HG03432 (cell line): ENCODE data around the gene ABCA2.
A peak's percentile ranks its signal among the peaks of the same experiment; 100 is the strongest.
"Not testable (repeated sequence)": the region's sequence is repeated elsewhere in the genome, so short reads cannot be mapped to it uniquely, and the experiment has no call there.

Source experiments
- ATAC-seq: cut with Tn5 transposase; IDR thresholded peaks from one replicate; pipeline ENCODE4 v1.9.1; 2021; ENCODE audit warnings: mild to moderate bottlenecking, moderate library complexity; ENCODE audit not compliant: unreplicated experiment

The ABCA2 gene

DNA sequence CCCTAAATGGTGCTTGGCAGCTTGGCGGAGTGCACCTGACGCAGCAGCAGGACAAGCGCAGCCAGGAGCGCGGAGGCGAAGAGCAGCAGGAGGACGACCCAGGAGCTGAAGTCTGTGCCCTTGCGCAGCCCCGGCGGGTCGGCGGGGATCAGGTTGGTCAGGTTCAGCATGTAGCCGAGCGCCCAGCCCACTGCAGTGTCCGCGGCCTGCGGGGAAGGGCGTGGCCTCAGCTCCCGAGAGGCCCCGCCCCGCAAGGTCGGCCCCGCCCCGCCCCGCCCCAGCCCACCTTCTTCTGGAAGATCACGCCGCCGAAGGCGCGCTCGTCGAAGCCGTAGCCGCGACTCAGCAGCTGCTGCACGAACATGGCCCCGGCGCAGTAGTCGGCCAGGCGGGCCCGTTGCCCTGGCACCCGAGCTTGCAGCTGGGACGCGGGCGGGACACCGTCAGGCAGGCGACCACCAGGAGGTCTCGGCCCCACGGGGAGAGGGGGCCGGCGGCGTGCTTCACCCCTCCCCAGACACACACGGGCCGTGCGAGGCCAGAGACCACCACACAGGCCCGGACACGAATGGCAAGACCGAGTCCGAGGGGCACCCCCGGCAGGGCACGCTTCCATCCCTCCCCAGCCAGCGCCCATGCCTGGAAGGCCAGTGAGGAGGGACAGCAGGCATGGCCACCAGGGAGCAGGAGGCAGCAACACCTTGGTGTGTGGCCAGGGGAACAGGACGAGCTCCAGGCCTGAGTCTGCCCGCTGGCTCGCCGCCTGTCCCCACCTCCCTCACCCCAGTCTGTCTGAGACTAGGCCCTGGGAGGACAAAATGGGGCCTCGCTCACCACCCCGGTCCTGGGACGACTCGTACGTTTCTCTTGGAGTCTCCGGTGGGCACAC is 20.9 kb upstream of the ABCA2 start:
- no peak for ATAC-seq

GRCh38 chr9:137046088-137046787 is 18.2 kb upstream of the ABCA2 start, which contains the start of gene NPDC1:
Gene NPDC1 (minus strand): TSS chr9:137046177. CDS start chr9:137045989, 188 bp downstream.
- ATAC-seq = no peak

- no peak for ATAC-seq
Observed at GRCh38 chr9:137045294-137046087, 17.5 kb upstream of the ABCA2 start.

DNA sequence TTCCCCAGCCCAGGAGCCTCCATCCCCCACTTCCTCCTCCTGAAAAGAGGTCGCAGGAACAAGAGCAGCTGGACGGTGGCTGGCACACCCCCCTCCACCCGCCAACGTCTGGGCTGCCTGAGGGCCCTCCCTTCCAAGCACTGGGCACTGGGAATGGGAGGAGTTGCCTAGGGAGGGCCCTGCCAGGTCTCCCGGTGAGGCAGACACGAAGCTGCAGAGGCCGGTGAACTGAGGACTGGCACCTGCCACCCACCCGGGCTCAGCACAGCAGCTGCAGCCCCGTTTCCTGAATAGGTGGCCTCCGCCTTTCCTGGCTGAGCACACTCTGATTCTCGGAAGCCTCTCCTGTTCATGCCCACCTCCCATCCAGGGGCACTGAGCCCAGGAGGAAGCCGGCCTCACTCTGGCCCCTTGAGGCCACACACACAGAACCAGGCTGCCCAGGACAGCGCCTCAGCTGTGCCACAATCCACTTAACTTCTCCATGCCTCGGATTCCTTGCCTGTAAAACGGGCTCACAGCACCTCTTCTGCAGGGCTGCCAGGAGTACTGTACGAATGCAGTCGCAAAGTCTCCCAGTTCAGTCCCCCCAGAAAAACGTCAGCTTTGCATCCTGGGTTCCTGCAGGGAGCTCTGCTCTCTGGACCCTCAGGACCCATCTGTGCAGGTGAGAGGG is 16.6 kb upstream of the ABCA2 start:
- ATAC-seq = no peak

- no peak for ATAC-seq
Observed at GRCh38 chr9:137044037-137044436, 16.0 kb upstream of the ABCA2 start.

DNA sequence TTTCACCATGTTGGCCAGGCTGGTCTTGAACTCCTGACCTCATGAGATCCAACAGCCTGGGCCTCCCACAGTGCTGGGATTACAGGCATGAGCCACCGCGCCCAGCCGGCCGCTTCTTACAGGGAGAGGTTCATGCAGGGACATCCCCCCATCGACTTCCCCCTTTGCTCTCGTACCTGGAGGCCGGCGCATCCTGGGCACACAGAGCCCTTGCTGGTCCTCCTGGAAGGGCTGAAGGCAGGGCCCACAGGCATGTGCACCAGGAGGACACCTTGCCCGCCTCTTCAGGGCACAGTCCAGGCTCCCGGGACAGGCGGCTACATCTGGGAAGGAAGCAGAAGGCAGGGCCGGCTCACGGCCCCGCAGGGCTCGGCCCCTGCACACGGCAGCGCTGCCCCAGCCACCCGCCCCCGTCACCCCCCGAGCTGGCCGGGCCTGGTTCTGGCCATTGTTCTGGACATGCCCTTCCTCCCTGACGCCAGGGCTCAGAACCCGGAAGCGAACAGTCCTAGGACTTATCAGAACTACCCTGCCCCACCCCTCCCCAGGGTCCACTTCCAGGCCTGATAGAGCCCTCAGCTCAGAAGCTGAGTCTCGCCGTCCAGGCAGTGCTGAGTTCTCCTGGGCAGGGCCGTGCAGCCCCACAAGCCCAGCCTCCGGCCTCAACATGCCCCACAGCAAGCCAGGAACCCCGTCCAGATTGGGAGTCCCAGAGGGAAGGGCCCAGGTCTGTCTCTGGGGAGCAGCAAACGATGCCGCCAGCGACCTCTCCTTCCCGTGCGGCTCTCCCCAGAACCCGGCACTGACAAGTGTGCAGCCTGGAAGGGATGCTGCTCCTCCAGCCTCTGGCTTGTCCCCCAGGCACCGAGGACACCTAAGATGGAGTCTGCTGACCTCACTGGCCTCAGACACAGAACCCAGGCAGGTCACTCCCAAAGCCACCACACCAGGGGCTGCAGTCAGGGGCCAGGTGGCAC is 15.0 kb upstream of the ABCA2 start:
- no peak for ATAC-seq

GRCh38 chr9:137041124-137041523 is 13.1 kb upstream of the ABCA2 start:
- no peak for ATAC-seq

GRCh38 chr9:137040568-137040967 is 12.5 kb upstream of the ABCA2 start:
- no peak for ATAC-seq

DNA sequence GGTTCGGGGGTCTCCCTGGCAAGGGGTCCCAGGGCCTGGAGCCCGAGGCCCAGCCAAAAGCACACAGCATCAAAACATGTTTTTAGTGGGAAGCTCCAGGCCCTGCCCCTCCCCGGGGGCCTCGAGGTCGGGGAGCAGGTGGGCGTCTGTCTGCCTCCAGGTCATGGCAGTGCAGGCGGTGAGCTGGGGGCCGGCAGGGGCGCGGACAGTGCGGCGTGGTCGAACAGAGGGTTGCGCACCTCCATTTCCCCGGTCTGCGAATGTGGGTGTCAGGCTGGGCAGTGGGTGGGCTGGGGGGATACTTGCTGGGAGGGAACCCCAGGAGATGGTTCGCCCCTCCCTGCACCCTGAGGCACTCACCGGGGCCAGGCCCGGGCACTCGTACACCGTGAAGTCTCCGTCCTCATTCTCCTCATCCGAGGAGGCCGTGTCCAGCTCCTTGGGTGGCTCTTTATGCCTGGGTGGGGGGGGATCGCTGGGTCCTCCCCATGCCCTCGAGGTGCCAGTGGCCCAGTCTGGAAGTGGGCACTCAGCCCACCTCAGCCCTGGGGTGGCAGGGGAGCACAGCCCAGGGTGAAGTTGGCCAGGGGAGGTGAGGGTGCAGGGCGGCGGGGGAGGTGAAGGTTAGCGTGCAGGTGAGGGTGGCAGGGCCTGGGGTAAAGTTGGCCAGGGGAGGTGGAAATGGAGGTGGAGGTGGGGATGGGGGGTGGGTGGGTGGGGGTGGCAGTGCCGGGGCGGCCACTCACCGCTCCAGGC is 11.8 kb upstream of the ABCA2 start:
- ATAC-seq = no peak

DNA sequence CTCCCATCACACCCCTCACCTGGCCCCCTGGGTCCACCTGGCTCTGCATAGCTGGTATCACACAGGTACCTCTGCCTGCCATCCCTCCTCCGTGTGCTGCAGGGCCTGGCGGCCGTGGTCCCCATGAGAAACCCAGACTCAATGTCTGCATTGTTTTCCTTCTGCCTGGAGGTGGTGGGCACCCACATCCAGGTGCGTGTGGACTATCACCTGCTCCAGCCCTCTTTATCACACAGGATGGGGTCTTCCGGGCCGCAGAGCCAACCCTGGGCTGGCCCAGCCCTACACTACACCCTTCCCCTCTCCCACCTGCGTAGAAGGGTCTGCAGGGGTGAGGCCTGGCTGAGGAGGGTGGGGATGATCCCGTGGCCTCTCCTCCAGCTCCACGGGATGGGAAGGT is 10.9 kb upstream of the ABCA2 start:
- no peak for ATAC-seq

DNA sequence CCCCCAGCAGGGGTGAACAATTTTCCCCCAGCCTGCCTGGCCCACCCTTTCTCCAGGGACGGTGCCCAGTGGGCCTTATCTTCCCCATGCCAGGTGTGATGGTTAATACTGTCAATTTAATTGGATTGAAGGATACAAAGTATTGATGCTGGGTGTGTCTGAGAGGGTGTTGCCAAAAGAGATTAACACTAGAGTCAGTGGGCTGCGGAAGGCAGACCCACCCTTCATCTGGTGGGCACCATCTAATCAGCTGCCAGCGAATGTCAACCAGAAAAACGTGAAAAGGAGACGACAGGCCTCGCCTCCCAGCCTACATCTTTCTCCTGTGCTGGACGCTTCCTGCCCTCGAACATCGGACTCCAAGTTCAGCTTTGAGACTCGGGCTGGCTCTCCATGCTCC is 9.4 kb upstream of the ABCA2 start:
- no peak for ATAC-seq

DNA sequence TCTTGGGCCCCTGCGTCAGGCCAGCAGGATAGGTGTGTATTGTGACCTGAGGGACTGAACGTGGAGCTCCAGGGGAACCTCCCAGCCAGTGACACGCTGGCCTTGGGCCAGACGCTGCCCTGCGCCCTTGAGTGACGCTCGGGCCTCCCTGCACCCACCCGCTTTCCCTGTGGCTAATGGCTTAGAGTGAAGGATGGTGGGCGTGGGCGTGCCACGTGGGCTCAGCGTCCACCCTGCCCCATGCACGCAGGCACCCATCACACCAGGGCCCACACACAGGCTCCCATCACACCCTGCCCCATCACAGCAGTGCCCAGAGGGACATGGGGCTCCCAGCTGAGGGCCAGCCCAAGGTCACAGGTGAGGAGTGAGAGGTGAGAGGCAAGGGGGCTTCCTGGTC is 9.0 kb upstream of the ABCA2 start:
- no peak for ATAC-seq

- ATAC-seq = no peak
Observed at GRCh38 chr9:137035937-137036336, 7.9 kb upstream of the ABCA2 start.

GRCh38 chr9:137035507-137035834 is 7.4 kb upstream of the ABCA2 start:
- ATAC-seq = no peak

DNA sequence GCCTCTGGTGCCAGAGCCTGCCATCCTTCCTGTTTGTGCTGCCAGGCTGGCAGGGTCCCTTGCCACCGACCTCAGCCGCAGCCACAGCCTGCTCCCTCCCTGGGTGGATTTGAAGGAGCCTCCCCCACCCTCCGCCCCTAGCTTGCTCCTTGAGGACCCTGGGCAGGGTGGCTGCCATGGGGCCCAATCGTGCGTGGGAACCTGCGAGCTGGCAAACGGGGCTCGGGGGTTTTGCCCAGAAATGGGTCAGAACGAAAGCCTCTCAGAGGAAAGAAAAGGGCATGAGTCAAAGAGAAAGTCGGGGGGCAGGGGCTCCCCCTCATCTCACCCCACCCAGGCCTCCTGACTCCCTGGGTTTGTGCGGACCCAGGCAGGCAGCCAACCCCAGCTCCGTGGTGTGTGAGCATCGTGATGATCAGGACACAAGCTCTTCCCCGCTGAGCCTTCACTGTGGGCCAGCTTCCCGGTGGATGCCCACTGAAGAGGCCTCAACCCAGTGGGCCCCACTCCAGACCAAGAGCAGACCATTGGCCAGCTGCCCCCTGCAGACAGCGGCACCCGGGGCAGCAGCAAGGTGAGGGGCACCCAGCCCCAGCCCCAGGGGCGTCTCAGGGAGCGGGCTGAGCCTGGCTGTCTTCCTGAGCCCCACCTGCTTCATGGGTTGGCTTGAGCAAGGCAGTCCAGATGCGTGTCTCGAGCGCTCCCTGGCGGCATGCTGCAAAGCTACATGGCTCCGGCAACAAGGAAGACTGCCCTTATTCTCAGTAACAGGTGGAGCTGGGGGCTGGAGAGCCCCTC is 6.9 kb upstream of the ABCA2 start:
- peak; percentile 59 for ATAC-seq

GRCh38 chr9:137034039-137034708 is 6.1 kb upstream of the ABCA2 start:
- no peak for ATAC-seq

DNA sequence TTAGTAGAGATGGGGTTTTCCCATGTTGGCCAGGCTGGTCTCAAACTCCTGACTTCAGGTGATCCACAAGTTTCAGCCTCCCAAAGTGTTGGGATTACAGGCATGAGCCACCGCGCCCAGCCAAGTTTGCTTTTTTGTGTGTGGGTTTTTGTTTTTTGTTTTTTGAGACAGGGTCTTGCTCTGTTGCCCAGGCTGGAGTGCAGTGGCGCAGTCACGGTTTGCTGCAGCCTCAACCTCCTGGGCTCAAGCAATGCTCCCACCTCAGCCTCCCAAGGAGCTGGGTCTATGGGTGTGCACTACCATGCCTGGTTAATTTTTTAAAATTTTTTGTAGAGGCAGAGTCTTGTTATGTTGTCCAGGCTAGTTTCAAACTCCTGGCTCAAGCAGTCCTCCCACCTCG is 5.4 kb upstream of the ABCA2 start:
- ATAC-seq = not testable (repeated sequence)

GRCh38 chr9:137032858-137033257 is 4.8 kb upstream of the ABCA2 start:
- no peak for ATAC-seq
